HEK293T (cell line): ENCODE measurements around the gene DGLUCY.

Experiments used
- ARNT ChIP-seq: fragments of 450-650 bp; IDR thresholded peaks from 2 replicates; pipeline ENCODE4 v1.6.1; 2017; ENCODE audit warnings: mild to moderate bottlenecking
- FOXA1 ChIP-seq: fragments of 450-650 bp; IDR thresholded peaks from 2 replicates; pipeline ENCODE4 v1.6.1; 2016; ENCODE audit warnings: mild to moderate bottlenecking
- FOXM1 ChIP-seq: fragments of 450-650 bp; IDR thresholded peaks from 2 replicates; pipeline ENCODE4 v1.6.1; 2017; ENCODE audit warnings: mild to moderate bottlenecking, borderline replicate concordance
- NFRKB ChIP-seq: fragments of 450-650 bp; IDR thresholded peaks from 2 replicates; pipeline ENCODE4 v1.6.1; 2016; ENCODE audit warnings: mild to moderate bottlenecking, moderate library complexity
- SP1 ChIP-seq: fragments of 450-650 bp; IDR thresholded peaks from 2 replicates; pipeline ENCODE4 v1.6.1; 2017

DNA sequence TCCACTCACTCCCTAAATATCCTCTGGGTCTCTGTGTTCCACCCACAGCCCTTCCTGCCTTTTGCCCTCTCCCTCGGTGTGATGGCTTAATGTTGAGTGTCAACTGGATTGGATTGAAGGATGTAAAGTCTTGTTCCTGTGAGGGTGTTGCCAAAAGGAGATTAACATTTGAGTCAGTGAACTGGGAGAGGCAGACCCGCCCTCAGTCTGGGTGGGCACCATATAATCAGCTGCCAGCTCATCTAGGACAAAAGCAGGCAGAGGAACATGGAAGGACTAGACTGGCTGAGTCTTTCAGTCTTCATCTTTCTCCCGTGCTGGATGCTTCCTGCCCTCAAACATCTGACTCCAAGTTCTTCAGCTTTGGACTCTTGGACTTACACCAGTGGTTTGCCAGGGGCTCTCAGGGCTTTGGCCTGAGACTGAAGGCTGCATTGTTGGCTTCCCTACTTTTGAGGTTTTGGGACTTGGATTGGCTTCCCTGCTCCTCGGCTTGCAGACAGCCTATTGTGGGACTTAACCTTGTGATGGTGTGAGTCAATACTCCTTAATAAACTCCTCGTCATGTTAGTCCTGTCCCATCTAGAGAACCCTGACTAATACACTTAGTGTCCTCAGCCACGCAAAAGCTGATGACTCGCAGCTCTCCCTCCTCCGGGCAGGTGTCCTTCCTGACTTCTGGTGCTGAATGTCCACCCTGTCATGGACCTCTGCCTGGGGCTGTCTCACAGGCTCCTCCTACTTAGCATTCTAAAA, 5.9 kb downstream of the DGLUCY start:
- TF ChIP-seq FOXM1 (no peak), SP1 (no peak), NFRKB (no peak), ARNT (no peak), FOXA1 (no peak)
